Measurements from ENCODE around the gene PECR.

DNA sequence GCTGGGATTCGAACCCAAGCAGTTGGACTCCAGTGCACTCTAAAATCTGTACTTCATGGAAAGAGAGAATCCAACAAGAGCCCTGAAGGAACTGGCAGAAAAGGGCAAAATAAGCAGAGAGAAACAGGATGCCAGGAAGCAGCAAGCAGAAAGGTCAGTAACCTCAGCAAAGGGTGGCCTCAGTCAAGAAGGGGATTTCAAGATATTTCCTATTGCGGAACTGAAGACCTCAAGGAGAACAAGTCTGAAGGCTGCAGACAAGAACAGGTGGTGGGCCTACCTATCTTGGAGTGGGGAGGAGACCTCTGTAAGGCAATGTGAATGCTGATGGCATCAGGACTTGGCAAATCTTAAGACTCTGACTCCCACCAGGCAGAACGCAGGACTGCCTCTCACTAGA is 48.2 kb downstream of the PECR start:
- no peak for TF ChIP-seq POLR2A (IDR thresholded peaks at IDR 0.05)
- TF ChIP-seq, protein P1, sequence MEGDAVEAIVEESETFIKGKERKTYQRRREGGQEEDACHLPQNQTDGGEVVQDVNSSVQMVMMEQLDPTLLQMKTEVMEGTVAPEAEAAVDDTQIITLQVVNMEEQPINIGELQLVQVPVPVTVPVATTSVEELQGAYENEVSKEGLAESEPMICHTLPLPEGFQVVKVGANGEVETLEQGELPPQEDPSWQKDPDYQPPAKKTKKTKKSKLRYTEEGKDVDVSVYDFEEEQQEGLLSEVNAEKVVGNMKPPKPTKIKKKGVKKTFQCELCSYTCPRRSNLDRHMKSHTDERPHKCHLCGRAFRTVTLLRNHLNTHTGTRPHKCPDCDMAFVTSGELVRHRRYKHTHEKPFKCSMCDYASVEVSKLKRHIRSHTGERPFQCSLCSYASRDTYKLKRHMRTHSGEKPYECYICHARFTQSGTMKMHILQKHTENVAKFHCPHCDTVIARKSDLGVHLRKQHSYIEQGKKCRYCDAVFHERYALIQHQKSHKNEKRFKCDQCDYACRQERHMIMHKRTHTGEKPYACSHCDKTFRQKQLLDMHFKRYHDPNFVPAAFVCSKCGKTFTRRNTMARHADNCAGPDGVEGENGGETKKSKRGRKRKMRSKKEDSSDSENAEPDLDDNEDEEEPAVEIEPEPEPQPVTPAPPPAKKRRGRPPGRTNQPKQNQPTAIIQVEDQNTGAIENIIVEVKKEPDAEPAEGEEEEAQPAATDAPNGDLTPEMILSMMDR (IDR thresholded peaks at IDR 0.05) = no peak

Data from uterus (tissue), 2 donors.